SIG-M5 treated with dmso at 0.1 percent for 504 hours (cell line): ENCODE measurements around the gene DPP7.
"Not testable (repeated sequence)": the region's sequence is repeated elsewhere in the genome, so short reads cannot be mapped to it uniquely, and the experiment has no call there.

ENCODE experiments used
- DNase-seq: peaks from one replicate; lab custom pipeline; 2025; ENCODE audit not compliant: unreplicated experiment; lab: John Stamatoyannopoulos, UW

DPP7 gene

DNA sequence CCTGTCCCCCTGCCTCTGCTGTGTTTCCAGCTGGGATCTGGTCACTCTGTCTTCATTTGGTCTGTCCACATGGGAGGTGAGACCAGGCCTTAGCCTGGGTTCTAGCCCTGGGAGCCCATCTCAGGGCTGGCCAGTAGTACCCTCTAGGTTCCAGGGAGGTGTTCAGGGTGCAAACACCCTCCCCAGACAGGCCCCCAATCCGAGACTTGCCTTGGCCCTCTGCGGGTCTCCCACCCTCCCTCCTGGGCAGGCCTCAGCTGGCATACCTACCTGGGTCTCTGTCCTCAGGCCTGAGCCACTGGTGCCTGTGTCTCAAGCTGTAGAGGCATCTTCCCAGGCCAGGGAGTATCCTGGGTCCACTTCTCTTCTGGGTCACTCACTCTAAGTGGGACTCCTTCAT, 43.3 kb downstream of the DPP7 start:
- no peak for DNase-seq

DNA sequence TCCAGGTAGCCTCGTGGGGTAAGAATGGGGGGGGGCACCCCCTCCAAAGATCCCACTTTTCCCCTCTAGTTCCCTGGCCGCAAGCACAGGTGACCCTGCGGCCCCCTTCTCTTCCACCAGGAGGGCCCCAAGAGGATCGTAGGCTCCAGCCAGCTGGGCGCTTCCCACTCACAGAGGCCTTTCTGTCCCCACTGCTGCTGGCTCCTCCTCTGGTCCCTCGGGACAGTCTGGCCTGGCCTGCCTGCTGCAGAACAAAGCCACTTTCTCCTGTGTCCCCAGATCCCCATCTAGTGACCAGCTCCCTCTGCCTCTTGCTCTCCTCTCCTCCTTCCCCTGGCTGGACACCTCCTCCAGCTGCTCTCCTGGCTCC, 43.6 kb downstream of the DPP7 start:
- no peak for DNase-seq

DNA sequence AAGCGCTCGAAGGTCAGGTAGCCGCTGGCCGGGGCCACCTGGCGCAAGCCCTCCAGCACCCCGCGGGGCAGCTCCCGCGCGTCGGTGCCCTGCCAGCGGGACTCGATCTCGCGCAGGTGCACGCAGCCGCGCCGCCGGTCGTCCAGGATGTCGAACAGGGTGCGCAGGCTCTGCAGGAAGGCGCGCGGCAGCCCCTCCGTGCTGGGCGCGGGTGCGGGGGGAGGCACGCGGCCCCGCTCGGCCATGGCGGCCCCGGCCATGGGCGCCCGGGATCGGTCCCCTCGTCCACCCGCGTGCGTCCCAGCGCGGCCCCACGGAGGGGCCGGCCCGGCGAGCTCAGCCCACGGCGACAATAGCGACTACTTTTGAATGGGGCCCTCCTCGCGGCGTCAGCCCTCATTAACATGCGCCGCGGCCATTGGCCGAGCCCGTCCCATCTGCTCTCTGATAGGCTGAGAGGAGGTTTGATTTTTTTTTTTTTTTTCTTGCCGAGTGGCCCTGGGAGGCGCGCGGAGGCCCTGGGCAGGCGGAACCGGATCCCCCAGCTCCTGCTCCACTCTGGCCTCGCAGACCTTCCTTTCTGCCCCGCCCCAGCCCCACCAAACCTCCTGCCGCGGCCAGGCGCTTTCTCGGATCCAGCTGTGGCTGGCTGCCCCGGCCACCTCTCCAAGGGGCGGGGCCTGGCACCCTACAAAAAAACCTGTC, 44.2 kb downstream of the DPP7 start, which contains the start of gene SAPCD2:
TSS of gene SAPCD2 (minus strand) at position 357 of the 705 bp plus-strand sequence. CDS start at position 260, 97 bp downstream.
- DNase-seq, result peak; percentile 84

DNA sequence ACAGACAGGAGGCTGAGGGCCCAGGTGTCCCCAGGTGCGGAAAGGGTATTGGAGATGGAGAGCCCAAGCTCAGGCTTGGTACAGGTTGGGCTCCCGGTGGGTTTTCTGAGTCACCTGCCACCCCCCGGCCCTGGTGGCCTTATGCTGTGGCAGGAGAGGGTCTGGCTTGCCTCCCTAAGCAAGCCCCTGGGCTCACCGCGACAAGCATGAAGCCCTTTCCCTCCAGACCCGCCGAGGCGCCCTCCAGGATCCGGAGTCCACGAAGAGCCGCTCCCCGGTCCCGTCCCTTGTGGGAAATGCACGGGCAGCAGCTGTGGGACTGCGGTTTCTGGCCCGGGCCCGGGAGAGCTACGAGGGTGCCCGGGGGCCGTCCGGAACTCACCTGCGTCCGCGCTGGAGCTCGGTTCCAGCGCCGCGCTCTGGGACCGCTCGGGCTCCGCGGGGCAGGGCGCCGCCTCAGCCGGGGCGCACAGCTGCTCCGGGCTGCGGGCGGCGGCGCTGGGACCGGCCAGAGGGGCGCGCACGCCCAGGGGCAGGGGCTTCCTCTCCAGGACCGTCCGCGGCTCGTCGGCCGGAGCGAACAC, 44.9 kb downstream of the DPP7 start:
- no peak for DNase-seq

DNA sequence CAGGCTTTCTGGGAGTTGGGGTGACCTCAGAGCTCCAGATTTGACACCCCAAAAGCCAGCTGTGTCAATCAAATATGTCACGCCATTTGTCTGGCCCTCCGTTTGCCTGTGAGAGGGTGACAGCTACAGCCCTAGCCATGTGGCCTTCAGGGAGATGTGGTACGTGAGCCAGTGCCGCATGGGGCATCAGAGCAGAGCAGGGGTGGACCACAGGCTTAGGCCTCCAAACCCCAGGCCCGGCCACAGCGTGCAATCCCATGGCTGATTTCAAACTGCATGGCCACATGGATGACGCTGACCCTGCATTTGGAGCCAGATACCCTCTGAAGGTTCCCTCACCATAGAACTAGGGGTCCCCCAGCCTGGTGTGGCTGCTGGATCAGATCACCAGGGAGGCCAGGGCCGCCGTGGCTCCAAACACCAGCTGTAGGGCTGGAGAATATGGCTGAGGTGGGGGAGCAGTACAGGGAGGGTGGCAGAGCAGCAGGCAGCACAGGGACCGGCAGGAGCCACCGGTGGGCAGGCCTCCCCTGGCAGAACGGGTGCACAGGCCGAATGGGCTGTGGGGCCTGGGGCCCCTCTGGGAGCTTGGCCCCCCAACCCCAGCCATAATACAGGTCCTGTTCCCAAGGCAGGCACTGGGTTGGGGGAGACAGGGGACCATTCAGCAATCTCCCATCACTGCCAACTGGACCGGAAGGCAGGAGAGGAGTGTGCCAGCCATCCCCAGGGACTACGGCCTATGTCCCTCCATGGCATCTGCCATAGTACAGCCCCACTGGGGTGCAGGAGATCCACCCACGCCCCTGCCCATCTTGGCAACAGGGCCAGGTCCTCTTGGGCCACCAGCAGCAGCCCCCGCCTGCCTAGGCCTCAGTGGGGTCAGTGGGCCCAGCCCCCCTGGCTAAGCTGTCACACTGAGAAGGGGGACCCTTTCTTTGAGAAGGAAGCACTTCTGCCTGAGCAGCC, 45.7 kb downstream of the DPP7 start:
- DNase-seq, result no peak

DNA sequence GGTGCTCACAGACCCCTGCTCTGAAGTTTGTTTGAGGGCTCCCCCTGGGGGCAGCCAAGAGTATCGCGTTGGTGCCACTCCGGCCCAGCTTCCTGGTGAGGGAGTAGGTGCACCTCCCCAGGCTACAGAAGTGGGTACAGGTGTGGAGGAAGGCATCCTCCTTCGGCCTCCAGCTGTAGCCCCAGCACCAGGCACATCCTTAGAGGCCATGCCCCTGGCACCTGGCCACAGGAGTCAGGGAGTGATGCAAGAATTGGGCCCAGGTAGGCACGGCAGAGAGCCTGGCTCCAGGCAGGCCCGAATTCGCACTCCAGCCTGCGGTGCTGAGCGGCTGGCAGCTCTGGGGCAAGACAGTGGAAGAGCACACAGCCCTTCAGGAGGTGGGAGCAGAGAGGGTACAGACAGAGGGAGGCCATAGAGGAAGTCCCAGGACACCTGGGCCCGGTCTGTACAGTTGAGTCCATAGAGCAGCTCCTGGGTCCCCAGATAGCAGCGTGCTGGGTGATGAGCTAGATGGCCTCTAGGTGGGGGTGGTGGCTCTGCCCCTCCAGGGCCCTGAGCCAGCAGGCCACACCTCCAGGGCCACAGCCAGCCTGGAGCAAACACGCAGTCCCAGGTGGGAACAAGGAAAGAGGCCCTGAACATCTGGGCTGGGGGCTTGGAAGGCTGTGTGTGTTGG, 46.5 kb downstream of the DPP7 start:
- peak; percentile 75 for DNase-seq

DNA sequence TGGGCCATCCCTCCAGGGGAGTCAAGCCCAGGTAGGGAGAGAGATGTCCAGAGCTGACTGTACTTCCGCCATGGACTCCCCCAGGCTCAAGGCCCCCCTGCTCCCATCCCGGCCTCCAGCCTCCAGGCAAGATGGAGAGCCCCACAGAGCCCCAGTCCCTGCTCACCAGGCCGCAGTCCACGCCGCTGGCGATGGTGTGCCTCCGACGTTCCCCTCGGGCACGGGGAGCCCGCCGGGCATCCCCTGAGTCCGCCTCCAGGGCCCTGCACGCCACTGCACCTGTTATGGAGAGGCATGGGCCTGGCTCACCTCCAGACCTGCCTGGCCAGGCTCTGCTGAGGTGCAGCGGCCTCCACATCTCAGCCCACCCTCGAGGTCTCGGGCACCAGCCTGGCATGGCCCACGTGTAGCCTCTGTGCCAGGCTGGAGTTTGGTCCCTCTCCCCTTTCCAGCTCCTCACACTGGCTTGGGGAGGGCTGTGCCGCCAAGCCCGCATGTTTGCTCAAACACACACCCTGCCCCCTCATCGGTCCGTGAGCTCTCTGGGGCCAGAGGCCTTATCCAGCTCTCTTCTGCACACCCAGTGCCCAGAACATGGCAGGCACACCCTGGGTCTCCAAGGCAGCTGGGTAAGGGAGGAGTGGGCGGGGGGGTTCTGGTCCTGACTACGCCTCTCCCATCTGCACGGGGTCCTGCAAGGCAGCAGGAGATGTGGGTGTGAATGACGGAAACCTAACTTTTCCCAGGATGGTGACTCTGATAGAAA, 48.3 kb downstream of the DPP7 start:
- no peak for DNase-seq

DNA sequence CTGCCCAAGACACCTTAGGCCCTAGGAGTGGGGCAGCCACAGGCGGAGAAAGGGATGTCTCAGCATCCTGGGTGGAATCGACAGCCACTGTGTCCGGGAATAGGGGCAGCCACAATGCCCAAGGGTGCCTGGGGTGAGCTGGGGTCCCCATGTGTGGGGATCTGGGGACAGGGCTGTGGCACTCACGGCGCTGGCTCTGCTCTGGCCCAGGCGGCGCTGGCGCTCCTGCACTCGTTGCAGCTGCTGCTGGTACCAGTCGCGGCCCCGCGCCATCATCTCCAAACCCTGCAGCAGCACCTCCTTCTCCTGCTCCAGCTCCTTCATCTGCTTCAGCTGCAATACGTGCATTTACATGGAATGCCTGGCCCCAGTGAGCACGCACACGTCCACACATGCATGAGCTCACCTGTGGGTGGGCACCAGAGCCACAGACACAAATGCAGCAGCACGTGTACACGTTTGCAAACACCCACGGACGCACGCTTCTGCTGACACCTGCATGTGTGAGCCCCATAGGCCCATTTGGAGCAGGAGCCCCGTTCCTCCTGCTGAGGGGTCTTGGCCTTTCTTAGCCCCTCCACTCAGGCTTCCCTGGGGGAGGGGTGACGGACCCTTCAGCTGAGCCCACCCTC, 49.1 kb downstream of the DPP7 start:
- DNase-seq, result no peak

DNA sequence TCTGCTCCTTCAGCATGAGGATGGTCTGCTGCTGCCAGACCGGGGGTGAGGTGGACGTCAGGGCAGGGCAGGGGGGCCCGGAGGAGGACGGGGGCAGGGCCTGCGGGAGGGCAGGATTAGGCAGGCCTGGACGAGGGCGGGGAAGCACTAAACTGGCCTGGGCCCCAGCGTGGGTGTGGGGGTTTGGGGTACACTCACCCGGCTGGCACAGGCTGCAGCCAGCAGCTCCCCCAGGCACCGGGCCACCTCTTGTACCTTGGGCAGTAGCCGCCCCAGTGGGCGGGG, 49.7 kb downstream of the DPP7 start:
- DNase-seq, result no peak

DNA sequence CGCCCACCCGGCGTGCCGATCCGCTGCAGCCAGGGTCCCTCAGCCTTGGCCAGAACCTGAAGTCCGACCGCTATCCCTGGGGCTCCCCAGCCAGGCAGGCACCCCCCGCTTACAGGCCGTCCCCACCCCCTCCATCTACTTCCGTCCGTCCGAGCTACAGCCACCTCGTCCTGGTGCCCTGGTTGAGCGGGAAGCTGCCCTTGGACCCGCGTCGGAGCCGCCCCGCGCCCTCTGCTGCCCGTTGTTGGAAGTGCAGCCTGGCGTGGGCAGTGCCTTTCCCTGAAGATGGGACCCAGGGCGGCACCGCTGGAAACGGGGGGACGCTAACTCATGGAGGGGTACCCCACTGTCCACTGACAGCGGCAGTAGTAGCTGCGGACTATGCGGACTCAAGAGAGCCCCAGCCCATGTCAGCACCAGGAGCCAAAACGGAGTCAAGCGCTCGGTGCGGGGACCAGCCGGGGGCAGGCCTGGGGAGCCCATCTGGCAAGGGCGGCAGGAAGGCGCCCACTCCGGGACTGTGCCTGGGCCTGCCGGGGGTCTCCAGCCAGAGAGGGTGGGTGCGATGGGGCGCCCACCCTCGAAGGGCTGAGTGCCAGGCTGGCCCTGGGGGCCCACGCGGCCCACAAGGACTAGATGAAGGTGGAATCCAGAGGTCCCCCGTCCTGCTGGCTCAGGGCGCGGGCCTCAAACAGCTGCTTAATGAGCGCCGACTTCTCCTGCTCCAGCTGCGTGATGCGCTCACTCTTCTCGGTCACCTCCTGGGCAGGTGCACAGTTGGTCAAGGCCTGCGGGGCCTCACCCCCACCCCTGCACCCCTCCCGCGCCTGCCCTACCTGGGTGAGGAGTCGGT, 50.3 kb downstream of the DPP7 start:
- DNase-seq, result peak; percentile 31

DNA sequence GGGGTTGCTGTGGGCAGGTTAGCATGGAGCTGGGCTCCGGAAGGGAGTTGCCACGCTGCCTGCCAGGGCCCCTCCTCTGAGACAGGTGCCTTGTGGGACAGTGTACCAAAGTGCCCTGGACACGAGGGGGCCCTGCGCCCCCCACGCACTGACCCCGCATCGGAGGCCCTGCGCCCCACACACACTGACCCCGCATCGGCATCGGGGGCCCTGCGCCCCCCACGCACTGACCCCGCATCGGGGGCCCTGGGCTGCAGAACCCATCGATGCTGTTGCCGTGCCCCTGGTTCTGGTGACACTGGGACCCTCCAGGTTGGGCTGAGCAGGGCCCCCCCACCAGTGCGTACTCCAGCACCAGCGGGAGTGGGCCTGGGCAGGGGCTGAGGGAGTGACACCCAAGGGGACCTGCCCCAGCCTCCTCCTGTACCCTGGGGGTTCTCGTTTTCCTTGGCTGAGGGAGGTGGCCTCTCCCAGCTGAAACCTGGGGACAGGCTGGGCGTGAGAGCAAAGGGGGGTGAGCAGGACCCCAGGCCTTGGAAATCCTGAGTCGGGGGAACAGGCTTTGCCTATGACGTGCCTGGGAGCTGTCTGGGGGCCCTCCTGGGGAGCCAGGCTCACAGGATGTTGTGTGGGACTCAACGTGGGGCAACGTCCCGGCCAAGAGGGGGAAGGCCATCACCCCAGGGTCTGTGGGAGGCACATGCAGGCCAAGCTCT, 51.1 kb downstream of the DPP7 start:
- DNase-seq, result no peak

DNA sequence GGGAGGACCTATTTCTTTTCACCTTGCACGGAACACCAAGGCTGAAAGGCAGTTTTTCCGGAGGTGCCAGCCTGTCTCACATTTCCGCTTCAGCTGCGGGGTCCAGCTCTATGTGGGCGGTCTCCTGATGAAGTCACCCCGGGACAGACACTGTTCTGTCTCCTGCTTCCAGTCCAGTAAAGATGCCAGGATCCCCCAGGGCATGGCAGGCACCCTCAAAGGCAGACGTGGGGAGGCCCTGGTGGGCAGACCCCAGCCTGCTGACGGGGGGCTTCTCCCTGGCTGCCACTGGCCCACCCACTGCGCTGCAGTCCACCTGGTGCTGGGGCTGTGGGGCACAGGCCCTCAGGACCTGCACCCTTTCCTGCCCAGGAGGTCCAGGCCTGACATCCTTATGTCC, 51.7 kb downstream of the DPP7 start:
- DNase-seq, result not testable (repeated sequence)

DNA sequence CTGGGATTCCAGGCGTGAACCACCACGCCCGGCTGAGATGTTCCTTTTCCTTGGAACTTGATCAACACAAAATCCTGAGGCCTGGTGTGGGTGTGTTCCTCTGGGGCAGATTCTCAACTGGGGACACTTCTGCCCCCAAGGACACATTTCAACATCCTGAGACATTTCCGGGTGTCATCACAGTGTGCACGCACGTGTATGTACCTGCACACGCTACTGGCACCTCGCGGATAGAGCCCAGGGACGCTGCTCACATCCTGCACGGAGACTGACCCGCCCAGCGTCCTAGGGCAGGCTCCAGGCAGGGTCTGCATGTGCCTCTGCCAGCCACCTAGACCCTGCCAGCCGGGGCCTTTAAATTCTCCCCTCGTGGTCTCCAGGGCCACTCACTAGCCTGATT, 52.1 kb downstream of the DPP7 start:
- DNase-seq, result no peak
